A204.1 (cell line): Measurements from ENCODE around the gene ZMYND11.

ENCODE experiments used
- FAIRE-seq: peaks from 2 replicates; lab custom pipeline; 2012; peaks lifted over from hg19 to GRCh38; lab: Jason Lieb, UNC

The ZMYND11 gene

GRCh38 chr10:200405-200804 is 65.2 kb downstream of the ZMYND11 start:
- FAIRE-seq: no peak

- no peak for FAIRE-seq
Observed at GRCh38 chr10:201328-201771, 66.1 kb downstream of the ZMYND11 start.

GRCh38 chr10:208616-209015 is 73.4 kb downstream of the ZMYND11 start:
- FAIRE-seq: no peak

GRCh38 chr10:209357-209756 is 74.1 kb downstream of the ZMYND11 start:
- FAIRE-seq: peak; percentile 19

- no peak for FAIRE-seq
Observed at GRCh38 chr10:210297-210696, 75.0 kb downstream of the ZMYND11 start.

- FAIRE-seq: no peak
Observed at GRCh38 chr10:215444-215843, 80.2 kb downstream of the ZMYND11 start.

GRCh38 chr10:218798-219197 is 83.5 kb downstream of the ZMYND11 start:
- no peak for FAIRE-seq

GRCh38 chr10:219731-220472 is 84.6 kb downstream of the ZMYND11 start:
- no peak for FAIRE-seq

GRCh38 chr10:224571-224970 is 89.3 kb downstream of the ZMYND11 start:
- no peak for FAIRE-seq

GRCh38 chr10:226018-226417 is 90.8 kb downstream of the ZMYND11 start:
- FAIRE-seq: no peak

- no peak for FAIRE-seq
Observed at GRCh38 chr10:227014-227413, 91.8 kb downstream of the ZMYND11 start.

GRCh38 chr10:228366-228765 is 93.1 kb downstream of the ZMYND11 start:
- FAIRE-seq: no peak

- no peak for FAIRE-seq
Observed at GRCh38 chr10:230758-231157, 95.5 kb downstream of the ZMYND11 start.

- no peak for FAIRE-seq
Observed at GRCh38 chr10:232061-232460, 96.8 kb downstream of the ZMYND11 start.

- FAIRE-seq: no peak
Observed at GRCh38 chr10:232878-233277, 97.6 kb downstream of the ZMYND11 start.

- no peak for FAIRE-seq
Observed at GRCh38 chr10:234708-235406, 99.6 kb downstream of the ZMYND11 start.

- no peak for FAIRE-seq
Observed at GRCh38 chr10:235915-236314, 100.7 kb downstream of the ZMYND11 start.

- FAIRE-seq: no peak
Observed at GRCh38 chr10:239109-239508, 103.9 kb downstream of the ZMYND11 start.

- no peak for FAIRE-seq
Observed at GRCh38 chr10:241451-241850, 106.2 kb downstream of the ZMYND11 start.

- no peak for FAIRE-seq
Observed at GRCh38 chr10:241966-242643, 106.8 kb downstream of the ZMYND11 start.

GRCh38 chr10:244227-244626 is 109.0 kb downstream of the ZMYND11 start:
- FAIRE-seq: no peak

GRCh38 chr10:246431-246830 is 111.2 kb downstream of the ZMYND11 start:
- FAIRE-seq: no peak

- FAIRE-seq: no peak
Observed at GRCh38 chr10:247480-247879, 112.2 kb downstream of the ZMYND11 start.
